HTERT RPE-1 (cell line): ENCODE data around the gene DSTN.

Experiments used
- in situ Hi-C: fragments of 300-500 bp; cut with MboI; formaldehyde crosslinking; loops from 4 replicates; pipeline ENCODE4 v1.14.3; 2020; ENCODE audit warnings: low sequenced_read_pairs

Gene DSTN

DNA sequence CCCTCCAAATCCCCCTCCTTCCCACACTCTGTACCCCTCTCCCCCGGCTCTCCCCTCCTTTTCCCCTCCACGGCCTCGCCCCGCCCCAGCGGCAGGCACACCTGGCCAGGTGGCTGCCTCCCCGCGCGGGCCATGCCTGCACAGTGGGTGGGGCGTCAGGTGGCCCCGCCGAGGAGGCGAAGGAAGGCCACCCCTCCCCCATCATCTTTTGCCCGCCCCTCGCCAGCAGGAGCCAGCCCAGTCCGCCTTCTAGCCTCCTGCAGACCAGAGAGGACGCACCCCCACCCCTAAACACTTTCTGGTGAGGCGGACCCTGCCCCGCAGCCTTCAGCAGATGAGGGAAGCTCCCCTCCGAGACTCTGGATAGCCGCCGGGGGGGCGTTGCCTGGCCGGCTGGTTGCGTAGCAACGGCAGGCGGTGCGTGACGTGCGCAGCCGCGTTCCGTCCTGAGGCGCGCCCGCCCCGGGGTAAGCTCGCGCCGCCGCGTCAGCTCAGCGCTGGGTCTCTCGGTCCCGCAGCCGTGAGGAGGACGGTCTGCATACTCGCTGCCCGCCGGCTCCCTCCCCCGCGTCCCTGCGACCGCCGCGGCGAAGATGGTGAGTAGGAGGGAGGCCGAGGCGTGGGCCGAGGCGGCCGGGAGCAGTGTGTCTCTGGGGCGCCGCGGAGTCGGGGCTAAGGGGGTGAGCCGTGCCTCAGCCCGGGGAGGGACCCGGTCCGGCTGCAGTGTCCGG is at the start of gene DSTN:
TSS of gene DSTN (plus strand) at position 460 of the 731 bp plus-strand sequence. CDS start at position 594, 134 bp downstream.
- in situ Hi-C loops = no loop called here

DNA sequence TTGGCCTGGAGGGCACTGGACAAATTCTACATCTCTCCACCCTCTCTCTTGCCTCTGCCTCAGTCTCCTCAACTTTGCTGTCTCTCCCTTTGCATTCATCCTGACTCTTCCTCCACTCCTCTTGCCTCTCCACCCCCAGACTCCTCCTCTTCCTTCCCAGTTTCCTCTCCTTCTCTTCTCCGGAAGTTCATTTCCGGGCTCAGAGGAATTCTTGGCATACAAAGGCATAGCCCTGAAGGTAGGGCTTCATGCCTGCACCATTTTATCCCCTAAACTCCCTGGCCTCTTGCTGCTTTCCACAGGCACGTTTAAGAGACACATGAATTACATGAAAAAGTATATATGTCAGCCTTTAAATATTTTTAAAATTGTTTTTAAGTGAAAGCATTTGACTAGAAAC is 49.3 kb upstream of the DSTN start:
- in situ Hi-C loops = no loop called here

DNA sequence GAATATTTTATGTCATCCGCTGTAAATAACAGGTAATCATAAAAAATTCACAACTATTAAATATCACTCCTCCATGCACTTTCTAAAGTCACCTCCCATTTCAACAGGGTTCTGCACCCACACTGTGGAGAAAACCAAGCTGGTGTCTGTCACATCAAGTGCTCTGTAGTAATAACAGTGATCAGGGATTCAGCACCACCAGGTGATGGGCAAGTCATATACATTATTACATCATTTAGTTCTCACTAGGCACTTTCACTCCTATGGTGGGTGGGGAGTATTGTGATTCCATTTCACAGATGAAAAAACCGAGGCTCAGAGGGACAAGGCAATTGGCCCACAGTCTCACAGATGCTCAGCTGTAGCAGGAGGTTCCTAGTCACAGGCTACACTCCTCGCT is 47.3 kb upstream of the DSTN start:
- in situ Hi-C loops = no loop called here

DNA sequence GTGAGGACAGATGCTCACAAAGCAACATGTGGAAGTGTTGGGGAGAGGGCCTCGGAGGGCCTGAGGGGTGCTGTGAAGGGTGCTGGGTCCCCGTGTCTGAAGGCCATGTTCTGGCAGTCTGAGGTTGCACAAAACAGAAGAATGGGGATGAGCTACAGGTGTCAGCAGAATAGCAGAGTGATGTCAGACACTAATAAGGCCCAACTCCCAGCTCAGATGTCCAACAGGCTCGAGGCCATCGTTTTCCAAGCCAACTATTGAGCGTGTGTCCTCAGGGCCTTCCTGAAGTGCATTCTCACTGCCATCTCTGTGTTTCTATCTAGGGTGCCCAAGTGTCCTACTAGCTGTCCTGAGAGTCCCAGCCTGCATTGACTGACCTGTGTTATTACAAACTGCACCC is 46.5 kb upstream of the DSTN start:
- in situ Hi-C loops = no loop called here

DNA sequence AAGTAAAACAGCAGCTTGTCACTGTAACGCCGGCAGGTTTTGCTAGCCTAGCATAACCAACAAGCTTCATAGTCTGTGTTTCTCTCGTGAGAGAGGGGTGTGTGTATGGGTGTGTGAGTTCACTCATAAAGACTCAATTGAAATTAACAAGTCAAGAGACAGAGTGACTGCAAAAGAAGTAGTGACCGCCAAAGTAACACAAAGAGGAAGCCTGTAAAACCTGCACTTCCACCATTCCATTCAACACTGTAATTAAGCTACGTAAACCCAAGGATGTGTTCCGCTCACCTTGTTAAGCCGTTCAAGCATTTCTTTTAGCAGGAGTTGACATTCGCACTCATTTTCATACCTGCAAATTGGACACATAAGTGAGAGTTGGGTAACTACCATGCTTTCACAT is 45.3 kb upstream of the DSTN start:
- in situ Hi-C loops = no loop called here

DNA sequence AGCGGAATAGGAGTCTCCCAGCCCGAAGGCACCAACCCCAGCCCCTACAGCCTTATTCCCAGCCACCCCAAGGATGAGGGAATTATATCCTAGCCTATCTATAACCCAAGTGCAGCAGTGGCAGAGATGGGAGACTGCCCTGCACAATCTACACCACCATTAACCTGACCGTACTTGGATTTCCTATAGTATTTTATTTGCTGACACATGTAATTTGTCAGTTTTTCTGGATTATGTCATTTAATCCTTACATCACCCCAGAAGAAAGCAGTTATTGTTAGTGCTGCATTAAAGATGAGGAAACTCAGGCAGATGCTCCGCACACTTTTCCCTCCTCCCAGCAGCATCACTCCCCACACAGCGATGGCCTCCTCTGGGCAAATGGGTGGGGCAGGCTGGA is 44.7 kb upstream of the DSTN start:
- in situ Hi-C loops = no loop called here

DNA sequence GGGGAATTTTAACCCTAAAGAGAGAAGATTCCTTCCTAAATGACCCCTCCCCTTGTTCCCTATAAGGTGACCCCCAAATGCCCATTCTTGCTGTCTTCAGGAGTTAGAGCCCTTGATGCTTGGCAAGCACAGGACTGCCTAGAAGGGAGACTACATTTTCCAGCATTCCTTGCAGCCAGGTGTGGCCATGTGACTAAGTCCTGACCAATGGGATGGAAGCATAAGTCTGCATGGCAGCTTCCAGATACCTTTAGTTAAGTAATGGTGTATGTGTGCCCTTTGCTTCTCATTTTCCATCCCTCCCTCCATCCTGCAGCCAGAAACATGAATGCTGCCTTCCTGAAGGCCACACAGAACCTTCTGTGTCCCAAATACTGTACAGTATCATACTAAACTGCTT is 44.2 kb upstream of the DSTN start:
- in situ Hi-C loops = no loop called here

DNA sequence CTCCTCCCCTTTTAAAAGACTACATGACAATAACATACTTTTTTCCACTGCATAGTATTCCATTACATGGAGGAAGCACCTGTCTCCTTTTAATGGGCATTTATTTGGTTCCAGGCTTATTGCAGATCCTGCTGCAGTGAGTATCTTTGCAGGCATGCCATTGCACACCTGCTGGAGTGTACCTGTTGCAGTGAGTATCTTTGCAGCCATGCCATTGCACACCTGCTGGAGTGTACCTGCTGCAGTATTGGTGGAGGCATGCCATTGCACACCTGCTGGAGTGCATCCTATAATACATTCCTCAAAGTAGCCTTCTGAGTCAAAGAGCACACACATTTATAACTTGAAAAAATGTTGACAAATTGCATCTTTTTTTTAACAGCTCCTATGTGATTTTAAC is 40.3 kb upstream of the DSTN start:
- in situ Hi-C loops = no loop called here

DNA sequence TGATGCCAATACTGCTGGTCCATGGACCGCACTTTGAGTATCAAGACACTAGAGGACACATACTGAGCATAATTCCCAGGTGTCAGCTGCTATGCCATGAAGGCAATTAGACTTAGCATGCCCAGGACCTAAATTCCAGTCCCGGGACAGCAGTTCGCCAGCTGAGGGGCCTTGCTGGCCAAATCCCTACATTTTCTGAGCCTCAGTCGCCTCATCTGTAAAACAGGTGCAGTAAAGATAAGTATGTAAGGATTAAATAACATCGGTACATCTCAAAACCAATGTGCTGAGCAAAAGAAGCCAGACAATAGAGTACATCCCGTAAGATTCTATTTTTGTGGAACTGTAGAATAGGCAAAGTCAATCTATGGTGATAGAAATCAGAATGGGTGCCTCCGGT is 39.7 kb upstream of the DSTN start:
- in situ Hi-C loops = no loop called here

DNA sequence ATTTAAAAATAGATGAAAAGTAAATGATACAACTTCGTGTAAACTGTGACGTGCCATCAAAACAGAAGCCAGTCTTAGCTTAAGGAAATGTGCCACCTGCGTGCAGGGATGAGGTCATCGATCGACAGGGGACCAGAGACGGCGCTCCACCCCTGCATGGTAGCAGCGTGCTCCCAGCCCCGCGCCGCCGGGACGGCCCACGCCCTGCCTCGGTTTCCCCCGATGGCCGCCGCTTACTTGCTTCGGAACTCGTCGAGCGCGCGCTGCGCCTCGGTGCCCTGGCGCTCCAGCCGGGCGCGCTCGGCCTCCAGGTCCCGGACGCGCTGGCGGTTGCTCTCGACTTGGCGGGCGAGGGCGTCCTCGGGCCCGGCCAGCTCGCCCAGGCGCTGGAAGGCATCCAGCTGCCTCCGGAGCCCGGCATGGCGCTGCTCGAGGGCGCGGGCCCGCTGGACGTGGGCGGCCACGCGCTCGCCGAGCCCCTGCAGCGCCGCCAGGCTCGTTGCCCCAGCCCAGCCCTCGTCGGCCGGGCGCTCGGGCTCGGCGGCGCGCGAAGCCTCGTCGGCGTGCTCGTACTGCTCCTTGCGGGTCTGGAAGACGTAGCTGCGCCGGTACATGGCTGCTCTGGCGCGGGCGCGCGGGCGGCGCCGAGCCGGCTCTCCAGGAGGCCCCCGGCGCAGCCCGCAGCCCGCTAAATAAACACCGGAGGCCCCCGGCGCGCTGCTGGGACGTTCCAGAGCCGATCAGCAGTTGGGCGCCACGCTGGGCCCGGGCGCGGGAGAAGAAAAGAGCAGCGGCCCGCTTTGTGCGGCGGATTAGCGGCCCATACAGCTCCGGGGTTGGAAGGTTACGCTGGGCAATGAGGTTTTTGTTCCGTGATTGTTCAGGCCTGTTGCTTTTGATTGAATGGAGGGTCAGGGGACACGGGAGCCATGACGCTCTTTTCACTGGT is 38.9 kb upstream of the DSTN start, which contains the start of gene BFSP1:
TSS of gene BFSP1 (minus strand) at position 664 of the 949 bp plus-strand sequence. CDS start at position 614, 50 bp downstream.
- in situ Hi-C loops = no loop called here

DNA sequence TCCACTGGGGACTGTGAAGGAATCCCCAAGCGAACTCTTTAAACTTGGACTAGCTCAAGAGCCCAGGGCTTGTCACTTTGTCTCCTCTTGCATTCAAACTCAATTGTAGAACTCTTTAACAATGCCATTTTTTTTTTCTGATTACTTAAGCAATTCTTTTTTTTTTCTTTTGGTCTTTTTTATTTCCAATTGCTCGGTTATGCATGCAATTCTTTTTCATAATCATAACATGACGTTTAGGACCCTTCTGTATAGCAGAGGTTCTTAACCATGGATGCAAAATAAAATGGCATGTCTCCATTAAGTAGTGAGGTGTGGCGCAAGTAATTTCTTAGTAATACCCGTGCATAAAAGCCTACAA is 38.2 kb upstream of the DSTN start:
- in situ Hi-C loops = no loop called here

DNA sequence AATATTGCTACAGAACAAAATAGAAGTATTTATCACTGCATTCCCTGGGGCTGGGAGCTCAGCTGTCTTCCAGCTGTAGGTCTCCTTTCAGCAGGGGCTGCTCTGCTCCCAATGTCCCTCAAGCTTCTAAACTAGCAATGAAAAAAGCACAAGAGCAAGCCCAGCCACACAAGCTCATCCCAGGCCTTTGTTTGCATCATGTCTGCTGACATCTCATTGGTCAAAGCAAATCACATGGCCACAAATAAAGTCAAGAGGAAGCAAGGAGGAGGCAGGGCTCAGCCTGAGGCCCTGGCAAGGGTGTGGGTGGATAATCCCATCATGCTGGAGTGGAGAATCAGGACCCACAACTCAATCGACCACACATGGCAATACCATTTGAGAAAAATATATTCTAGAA is 36.5 kb upstream of the DSTN start:
- in situ Hi-C loops = no loop called here

DNA sequence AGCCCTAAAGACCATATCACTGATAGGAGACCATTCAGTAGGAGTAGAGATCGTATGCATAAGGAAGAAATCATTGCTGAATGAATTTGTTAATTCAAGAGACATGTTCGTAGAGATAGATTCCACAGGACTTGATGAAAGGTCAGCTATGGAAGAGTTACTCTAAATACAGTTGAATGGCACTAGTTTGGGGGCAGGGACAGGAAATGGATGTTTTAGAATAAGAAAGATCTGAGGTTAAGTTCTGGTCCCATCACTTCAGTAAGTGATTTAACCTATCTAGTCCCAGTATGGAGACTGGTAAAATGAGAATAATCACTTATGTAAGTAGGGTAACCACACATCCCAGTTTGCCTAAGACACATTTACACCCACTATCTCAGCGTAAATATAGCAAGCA is 35.8 kb upstream of the DSTN start:
- in situ Hi-C loops = no loop called here

DNA sequence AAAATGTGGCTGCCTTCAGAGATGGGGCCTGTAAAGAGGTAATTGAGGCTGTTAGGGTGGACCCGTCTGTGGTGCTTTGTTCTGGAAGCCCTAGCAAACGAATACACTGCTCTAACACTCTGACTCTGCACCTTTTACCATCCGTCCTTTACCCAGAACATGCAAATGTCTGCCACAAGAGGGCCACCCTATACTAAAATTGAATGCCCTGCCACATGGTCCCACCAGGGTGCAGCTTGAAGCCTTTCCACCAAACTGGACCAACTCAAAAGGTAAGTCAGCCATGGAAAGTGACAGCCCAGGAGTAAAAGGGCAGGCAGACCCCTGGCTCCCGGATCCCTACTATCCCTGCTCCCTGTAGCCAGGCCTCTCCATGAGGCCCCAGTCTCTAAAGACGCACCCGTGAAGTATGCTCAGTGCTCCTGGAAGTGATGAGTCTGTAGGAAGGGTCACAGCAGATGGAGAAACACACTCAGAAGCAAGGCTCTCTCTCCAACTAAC is 32.9 kb upstream of the DSTN start:
- in situ Hi-C loops = no loop called here

DNA sequence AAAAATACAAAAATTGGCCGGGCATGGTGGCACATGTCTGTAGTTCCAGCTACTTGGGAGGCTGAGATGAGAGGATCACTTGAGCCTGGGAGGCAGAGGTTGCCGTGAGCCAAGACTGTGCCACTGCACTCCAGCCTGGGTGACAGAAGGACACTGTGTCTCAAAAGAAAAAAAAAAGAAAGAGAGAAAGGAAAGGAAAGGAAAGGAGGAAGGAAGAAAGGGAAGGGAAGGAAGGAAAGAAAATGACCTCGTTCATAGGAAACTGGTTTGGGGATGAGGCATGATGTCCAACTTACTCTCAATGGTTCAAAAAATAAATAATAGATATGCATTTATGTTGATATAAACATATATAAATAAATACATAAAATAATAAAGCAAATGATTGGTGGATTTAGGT is 31.9 kb upstream of the DSTN start:
- in situ Hi-C loops = no loop called here

DNA sequence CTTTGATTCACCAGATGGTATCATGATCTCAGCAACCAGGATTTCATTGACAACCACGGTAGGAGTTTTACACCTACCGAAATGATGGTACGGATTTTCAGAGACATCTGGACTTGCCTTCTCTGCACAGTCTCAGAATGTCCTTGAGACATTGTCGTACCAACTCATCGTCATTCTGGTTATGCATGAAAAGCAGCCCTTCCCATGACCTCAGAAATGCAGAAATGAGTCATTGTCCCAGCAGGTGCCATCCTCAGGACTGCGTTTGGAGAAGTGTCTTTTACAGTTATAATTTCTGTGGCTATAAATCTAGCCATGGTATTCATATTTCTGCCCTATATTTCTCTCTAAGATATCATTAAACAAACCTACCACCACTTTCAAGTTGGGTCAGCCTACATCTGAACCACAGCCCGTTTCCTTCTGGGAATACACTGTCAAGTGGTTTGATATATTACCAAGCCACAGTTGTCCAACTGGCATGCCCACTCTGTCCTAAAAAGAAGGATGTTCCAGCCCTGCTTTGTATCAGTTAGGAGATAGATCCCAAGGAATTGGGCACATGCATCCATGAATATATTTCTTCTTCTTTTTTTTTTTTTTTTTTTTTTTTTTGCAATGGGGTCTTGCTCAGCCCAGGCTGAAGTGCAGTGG is 31.2 kb upstream of the DSTN start:
- in situ Hi-C loops = no loop called here

DNA sequence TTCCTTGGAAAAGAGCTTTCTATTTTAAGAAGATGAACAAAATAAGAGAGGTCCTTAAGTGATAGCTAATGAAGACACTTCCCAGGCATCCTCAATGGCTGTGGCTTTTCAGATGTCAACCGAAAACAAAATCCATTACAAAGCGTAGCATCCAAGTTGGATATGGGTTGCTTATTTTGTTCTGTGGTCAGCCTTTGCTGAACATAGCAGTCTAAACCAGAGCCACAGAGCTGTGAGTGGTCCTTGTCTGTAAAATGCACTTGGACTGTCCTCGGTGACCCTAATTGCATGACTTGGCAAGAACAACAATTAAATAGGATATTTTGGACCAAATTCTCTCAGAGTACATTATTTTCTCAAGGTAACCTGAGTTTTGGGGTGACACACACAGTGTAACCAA is 28.3 kb upstream of the DSTN start:
- in situ Hi-C loops = no loop called here

DNA sequence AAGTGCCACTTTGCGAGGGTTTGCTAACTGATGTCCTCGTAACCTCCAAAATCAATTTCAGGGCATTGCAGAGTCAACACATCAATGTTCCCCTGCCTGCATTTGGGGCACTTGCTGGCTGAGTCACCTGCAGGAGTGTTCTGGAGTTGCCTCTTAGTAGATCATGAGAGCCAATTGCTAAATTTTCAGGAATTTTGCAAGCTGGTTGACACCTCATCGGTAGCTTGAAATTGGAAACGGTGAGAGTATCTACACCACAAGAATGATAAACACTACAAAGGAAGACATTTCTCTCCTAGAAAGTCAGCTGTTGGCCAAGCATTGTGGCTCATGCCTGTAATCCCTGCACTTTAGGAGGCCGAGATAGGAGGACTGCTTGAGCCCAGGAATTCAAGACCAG is 27.9 kb upstream of the DSTN start:
- in situ Hi-C loops = no loop called here

DNA sequence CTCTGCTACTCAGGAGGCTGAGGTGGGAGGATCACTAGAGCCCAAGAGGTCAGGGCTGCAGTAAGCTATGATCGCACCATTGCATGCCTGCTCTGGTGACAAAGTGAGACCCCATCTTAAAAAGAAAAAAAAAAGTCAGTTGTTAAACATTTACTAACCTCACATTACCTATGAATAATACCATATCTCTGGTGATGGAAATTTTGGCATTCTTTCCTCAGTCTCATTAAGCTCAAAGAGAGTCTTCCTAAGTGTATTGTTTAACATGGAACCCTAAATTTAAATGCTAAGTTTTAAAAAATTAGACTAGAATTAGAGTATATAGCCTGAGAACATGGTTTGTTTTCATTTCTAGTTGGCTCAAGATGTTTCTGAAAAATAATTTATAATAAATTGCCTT is 27.4 kb upstream of the DSTN start:
- in situ Hi-C loops = no loop called here

DNA sequence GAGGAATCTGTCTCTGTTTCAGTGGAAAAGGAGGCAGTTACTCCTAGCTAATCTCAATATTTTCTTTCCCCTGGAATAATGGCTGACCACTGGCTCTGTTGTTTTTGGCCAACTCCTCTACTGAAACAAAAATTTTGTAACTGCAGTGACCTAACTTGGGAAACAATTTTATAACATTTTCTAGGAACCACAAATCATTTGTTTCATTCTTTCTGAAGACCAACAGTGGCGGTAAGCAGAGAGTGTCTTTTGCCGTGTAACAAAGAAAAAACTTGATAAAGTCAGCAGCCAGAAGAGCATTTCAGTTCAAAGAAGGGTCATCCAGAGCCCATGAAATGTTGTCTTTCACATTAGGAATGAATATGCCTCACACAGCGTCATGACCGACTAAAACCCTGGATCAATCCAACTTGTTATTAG is 26.9 kb upstream of the DSTN start:
- in situ Hi-C loops = no loop called here

DNA sequence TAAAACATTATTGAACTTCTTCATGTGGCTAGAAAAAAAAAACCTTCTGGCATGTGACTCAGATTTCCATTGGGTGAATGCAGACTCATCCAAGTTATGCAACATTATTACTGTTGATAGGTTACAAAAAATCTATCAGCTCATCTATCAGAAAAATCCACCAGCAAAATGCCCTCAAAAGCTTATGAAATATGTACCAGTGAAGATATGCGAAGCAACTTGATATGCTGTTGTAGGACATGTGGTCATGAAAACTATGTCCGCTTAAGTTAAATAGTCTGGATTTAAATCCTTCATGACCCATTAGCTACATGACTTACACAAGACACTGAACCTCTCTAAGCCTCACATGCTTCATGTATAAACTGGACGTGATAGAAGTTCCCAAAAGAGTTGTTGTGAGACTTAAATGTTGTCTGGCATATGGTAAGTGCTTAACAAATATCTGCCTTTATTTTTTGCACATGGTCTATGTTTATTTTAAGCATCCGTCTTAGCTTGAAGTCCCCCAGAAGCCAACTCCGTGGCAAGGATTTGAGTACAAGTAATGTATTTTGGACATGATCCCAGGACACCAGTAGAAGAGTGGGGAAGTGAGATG is 26.2 kb upstream of the DSTN start:
- in situ Hi-C loops = no loop called here
